HCT116 (cell line): ENCODE data around the gene UBE2E2.

Experiments used
- ELF1 ChIP-seq: IDR thresholded peaks from 2 replicates; pipeline ENCODE4 v1.6.1; 2012; ENCODE audit warnings: low read depth, borderline replicate concordance
- EZH2 ChIP-seq: fragments of 200-600 bp; sonication (generic); IDR thresholded peaks from 2 replicates; pipeline ENCODE4 v1.6.1; 2017; ENCODE audit warnings: antibody characterized with exemption, mixed run types
- EZH2phosphoT487 ChIP-seq: fragments of 200-600 bp; IDR thresholded peaks from 2 replicates; pipeline ENCODE4 v1.6.1; 2018; ENCODE audit warnings: antibody characterized with exemption, borderline replicate concordance
- FOSL1 ChIP-seq: IDR thresholded peaks from 2 replicates; pipeline ENCODE4 v1.6.1; 2012; ENCODE audit warnings: low read depth
- POLR2A ChIP-seq: IDR thresholded peaks from 2 replicates; pipeline ENCODE4 v1.7.0; 2011; ENCODE audit warnings: borderline replicate concordance; ENCODE audit not compliant: insufficient read depth, insufficient read length; ENCODE audit errors: extremely low read depth
- POLR2AphosphoS5 ChIP-seq: IDR thresholded peaks from 2 replicates; pipeline ENCODE4 v1.6.1; 2011; ENCODE audit warnings: mild to moderate bottlenecking, low read depth, low read length, moderate library complexity
- RAD21 ChIP-seq: IDR thresholded peaks from 2 replicates; pipeline ENCODE4 v1.6.1; 2012; ENCODE audit warnings: low read depth, mild to moderate bottlenecking
- SP1 ChIP-seq: IDR thresholded peaks from 2 replicates; pipeline ENCODE4 v1.6.1; 2012; ENCODE audit warnings: low read depth
- ZNF274 ChIP-seq: fragments of 200-500 bp; sonication (Bioruptor generic); IDR thresholded peaks from 2 replicates; pipeline ENCODE4 v1.6.1; 2014; ENCODE audit warnings: mild to moderate bottlenecking, low read depth, low read length, inconsistent platforms
- TF ChIP-seq, protein P1 (sequence below), 3 experiments: fragments of 200-600 bp in 1 of 3; sonication (generic) in 1 of 3; IDR thresholded peaks in 2 of 3; conservative IDR thresholded peaks in 1 of 3; 2 replicates each; pipeline ENCODE4 v1.5.1; 2012 to 2017; ENCODE audit warnings: low read depth in 2 of 3, low read length in 2 of 3, antibody characterized with exemption in 1 of 3, borderline replicate concordance in 1 of 3, control low read depth in 1 of 3, mild to moderate bottlenecking in 1 of 3, mixed read lengths in 1 of 3, mixed run types in 1 of 3, moderate library complexity in 1 of 3; ENCODE audit not compliant: insufficient read depth in 1 of 3

DNA sequence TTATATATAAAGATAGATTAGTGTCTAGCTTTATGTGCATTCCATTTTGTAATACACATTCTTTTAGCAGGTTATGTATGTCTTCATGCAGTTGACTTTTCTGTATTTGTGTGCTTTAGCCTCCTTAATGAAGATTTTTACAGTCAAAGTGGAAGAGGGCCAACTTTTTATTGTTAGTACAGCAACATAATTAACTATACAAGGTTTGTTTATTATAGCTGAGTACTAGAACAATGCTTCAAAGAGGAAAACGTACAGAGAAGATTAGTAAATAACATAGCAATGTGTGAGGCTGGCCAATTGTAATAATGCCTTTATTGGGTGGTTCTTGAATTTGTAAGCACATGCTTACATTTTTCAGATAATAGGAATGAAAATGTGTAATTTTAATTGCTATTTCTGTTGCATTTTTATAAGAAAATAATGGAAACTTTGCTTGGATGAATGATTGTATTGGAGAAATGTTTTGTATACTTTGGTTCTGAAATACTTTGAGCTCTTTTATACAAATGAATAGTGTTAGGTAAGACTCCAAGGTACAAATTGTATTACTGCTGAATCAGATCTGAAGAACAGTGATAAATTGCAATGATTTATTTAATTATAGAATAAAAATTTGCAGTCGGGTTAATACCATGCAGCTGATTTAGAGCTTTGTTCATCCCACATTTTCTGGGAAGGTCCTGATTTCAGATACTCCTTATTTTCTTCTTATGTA is 41.4 kb downstream of the UBE2E2 start:
- TF ChIP-seq, protein P1, sequence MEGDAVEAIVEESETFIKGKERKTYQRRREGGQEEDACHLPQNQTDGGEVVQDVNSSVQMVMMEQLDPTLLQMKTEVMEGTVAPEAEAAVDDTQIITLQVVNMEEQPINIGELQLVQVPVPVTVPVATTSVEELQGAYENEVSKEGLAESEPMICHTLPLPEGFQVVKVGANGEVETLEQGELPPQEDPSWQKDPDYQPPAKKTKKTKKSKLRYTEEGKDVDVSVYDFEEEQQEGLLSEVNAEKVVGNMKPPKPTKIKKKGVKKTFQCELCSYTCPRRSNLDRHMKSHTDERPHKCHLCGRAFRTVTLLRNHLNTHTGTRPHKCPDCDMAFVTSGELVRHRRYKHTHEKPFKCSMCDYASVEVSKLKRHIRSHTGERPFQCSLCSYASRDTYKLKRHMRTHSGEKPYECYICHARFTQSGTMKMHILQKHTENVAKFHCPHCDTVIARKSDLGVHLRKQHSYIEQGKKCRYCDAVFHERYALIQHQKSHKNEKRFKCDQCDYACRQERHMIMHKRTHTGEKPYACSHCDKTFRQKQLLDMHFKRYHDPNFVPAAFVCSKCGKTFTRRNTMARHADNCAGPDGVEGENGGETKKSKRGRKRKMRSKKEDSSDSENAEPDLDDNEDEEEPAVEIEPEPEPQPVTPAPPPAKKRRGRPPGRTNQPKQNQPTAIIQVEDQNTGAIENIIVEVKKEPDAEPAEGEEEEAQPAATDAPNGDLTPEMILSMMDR (IDR thresholded peaks at IDR 0.05 in 2 of 3, conservative IDR thresholded peaks at IDR 0.05 in 1 of 3; ENCODE audit: borderline replicate concordance in 1 of 3, insufficient read depth in 1 of 3, low read depth in 2 of 3, low read length in 2 of 3): no peak
- TF ChIP-seq SP1 (no peak), ZNF274 (no peak), ELF1 (no peak), POLR2A (no peak), FOSL1 (no peak), RAD21 (no peak), EZH2 (no peak), POLR2AphosphoS5 (no peak), EZH2phosphoT487 (no peak)
